ENCODE results near the gene C5orf63.
A peak's percentile ranks its signal among the peaks of the same experiment; 100 is the strongest.
"Not testable (repeated sequence)": the region's sequence is repeated elsewhere in the genome, so short reads cannot be mapped to it uniquely, and the experiment has no call there.

Gene C5orf63

GRCh38 chr5:127030259-127031146, 42.8 kb downstream of the C5orf63 start, which contains the start of gene MARCHF3:
Gene MARCHF3, minus strand, starts transcription at chr5:127030558. Its CDS starts 112,387 bp downstream, at chr5:126918171.
- DNase-seq: peak; percentile 99

DNA sequence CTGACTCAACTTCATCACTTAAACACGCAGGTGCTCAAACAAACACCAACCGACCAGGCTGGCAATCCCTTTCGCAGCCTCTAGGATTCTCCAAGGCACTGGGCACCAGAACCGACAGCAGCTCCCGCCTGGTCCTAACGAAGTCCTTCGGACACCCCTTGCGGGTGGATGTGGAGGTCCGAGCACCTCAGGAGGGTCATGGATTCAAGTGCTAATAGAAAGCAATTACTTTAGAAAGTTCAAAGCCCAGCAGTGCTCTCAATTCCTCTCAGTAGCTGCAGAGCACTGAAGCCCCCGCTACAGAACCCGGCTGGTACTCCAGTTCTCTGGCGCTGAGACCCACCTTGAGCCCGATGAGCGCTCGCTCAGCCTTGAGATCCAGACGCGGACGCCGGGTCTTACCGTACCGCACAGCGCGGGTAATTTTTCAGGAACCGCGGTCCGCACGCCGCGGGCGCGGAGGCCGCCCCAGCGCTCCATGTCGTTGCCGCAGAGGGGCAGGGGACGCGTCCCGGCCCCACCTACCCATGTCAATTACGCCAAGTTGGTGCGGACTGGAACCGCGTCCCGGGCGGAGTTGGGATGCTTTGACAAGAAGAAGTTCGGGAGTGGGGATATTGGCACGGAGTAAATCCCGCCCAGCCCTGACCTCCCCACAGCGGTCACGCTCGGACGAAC, 43.6 kb downstream of the C5orf63 start:
- DNase-seq: peak; percentile 82

GRCh38 chr5:127028822-127029457, 44.4 kb downstream of the C5orf63 start:
- DNase-seq: peak; percentile 68

GRCh38 chr5:127027539-127027938, 45.8 kb downstream of the C5orf63 start:
- DNase-seq: no peak

GRCh38 chr5:127026166-127026565, 47.1 kb downstream of the C5orf63 start:
- DNase-seq: no peak

- DNase-seq: no peak
Measured at GRCh38 chr5:127025467-127025866, 47.8 kb downstream of the C5orf63 start.

DNA sequence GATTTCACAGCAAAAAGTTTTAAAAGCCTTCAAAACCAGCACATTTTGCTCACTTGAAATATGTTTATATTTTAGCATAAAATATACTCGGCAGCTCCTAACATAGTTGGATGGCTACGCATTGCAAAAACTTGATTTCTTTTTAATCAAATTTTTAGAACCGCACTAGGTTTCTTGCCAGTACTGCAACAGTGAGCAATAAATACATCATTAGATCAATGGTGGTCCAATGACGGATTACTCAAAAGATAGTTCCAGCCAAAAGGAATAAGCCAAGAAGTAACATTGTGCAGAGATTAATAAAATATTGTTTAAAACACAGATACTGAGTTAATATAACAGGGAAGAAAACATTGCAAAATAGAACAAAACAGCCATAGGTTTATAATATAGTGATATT, 48.5 kb downstream of the C5orf63 start:
- no peak for DNase-seq

- not testable (repeated sequence) for DNase-seq
Measured at GRCh38 chr5:127023552-127024191, 49.6 kb downstream of the C5orf63 start.

GRCh38 chr5:127022846-127023245, 50.5 kb downstream of the C5orf63 start:
- no peak for DNase-seq

GRCh38 chr5:127019928-127020327, 53.4 kb downstream of the C5orf63 start:
- DNase-seq: no peak

DNA sequence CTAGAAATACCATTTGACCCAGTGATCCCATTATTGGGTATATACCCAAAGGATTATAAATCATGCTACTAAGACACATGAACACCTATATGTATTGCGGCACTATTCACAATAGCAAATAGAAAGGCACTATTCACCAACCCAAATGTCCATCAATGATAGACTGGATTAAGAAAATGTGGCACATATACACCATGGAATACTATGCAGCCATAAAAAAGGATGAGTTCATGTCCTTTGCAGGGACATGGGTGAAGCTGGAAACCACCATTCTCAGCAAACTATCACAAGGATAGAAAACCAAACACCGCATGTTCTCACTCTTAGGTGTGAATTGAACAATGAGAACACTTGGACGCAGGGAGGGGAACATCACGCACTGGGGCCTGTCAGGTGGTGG, 56.6 kb downstream of the C5orf63 start:
- DNase-seq: not testable (repeated sequence)

DNA sequence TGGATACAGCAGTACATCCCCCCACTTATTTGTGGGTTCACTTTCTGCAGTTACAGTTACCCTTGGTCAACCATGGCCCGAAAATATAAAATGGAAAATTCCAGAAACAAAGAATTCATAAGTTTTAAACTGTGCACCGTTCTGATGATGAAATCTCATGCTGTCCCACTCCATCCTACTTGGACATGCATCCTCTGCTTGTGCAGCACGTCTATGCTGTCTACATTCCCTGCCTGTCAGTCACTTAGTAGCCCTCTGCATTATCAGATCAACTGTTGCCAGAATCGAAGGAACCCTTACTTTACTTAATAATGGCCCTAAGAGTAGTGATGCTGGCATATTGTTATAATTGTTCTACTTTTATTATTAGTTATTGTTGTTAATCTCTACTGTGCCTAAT, 57.6 kb downstream of the C5orf63 start:
- DNase-seq: no peak

- DNase-seq: no peak
Measured at GRCh38 chr5:127014573-127014972, 58.7 kb downstream of the C5orf63 start.

GRCh38 chr5:127013407-127013806, 59.9 kb downstream of the C5orf63 start:
- DNase-seq: no peak

- DNase-seq: no peak
Measured at GRCh38 chr5:127012916-127013315, 60.4 kb downstream of the C5orf63 start.

DNA sequence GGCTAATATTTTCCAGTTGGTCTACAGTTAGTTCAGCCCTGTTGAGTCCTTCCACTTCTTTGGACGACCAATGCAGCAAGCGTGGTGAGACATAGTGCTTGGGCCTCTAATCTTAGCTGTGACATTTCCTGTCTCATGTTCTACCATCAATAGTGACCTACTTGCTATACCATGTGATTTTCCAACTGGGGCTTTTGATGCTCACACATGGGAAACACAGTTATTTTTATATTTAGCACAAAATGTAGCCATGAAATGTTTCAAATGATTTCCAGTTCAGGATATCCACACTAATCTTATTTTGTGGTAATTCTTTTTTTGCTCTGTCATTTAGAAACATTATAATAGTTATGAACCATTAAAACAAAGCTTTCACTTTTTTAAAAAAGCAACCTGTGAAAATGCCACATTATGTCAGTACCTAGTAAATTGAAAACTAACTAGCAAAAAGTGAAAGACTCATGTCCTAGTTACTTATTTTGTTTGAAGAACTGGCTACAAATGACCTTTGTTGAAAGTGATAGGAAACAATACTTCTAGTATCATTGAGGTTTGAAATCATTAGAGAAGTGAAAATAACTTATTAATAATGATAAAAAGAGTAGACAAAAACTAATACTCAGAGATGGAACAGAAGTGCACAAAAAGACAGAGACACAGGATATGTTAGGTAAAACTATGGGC, 61.2 kb downstream of the C5orf63 start:
- no peak for DNase-seq

DNA sequence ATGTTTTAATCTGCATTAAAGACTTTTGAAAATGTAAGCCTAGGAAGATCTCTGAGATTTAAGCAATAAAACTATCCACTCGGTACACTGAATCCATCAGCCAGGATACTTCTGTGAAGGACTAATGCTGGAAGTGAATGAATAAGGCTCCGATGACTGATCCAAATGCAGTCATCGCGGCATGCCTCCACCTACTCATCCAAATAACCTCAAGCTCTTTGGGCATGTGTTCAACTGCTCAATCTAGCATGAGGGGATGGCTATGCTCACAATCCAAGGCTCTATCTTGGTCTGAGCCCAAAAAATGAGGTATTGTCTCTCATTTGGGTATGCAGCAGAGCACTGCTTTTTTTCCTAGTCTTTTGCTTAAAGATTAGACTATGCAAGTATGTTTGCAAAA, 62.1 kb downstream of the C5orf63 start:
- no peak for DNase-seq

GRCh38 chr5:127010362-127010761, 62.9 kb downstream of the C5orf63 start:
- no peak for DNase-seq

- DNase-seq: no peak
Measured at GRCh38 chr5:127009784-127010183, 63.5 kb downstream of the C5orf63 start.

DNA sequence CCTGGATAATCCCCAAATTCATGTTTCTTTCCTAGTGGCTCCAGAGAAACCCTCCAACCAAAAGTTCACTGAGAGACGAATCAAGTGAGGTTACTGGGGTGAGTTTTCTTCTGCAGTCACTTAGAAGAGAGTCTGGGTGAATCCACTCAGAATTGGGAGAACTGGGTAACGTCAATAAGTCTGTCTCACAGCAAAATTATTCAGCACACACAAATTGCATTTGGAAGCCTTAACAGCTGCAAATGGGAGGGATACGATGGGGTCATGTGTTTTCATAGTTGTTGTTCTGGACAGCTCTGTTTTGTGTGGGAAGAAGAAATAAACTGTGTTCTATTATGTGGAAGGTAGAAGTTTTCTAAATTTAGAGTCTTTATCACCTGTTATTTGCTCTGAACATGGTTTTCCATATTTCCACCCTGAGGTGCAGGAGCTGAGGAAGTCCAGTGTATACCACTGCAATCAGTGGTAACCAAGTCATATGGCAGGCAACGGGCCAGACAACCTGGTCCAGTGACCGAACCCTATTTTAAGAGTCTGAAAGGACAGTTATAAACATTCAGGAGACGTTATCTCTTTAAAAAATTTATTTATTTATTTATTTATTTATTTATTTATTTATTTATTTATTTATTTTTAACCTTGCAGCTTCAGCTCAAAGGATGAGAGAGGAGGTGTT, 64.9 kb downstream of the C5orf63 start:
- no peak for DNase-seq

GRCh38 chr5:127007522-127007921, 65.8 kb downstream of the C5orf63 start:
- DNase-seq: no peak

- DNase-seq: no peak
Measured at GRCh38 chr5:127006744-127007143, 66.6 kb downstream of the C5orf63 start.

Data from islet precursor cell (in vitro differentiated cells).